H1 (cell line): Measurements from ENCODE around the gene VASH1. TPM values are rescaled to one million over a fixed set of nuclear protein-coding genes. Genes with fewer than 3 reads are reported as not detected.

ENCODE experiments used
- CTCF ChIA-PET: fragments of 300-600 bp; sonication (Branson Sonifier 250); formaldehyde crosslinking; loops from one replicate; lab custom pipeline; 2021; ENCODE audit not compliant: partially characterized antibody; lab: Charles Lee
- POLR2A ChIA-PET: fragments of 300-600 bp; sonication (Branson Sonifier 250); formaldehyde crosslinking; loops from one replicate; lab custom pipeline; 2021; ENCODE audit warnings: inconsistent platforms; ENCODE audit not compliant: partially characterized antibody; lab: Charles Lee
- DNase-seq, 2 experiments: peaks; one replicate each; pipeline versions ENCODE4 v3.0.0 to v3.0.0-alpha.2; 2010 to 2022; ENCODE audit warnings: low spot score in 2 of 2, low read depth in 1 of 2, mixed read lengths in 1 of 2
- FAIRE-seq: peaks from 2 replicates; lab custom pipeline; 2011; peaks lifted over from hg19 to GRCh38; lab: Jason Lieb, UNC
- H2AFZ ChIP-seq: 2 replicates; pipeline ENCODE4 v1.8.1; 2012; ENCODE audit warnings: low read length, inconsistent platforms
- H2AK5ac ChIP-seq: 2 replicates; pipeline ENCODE4 v1.6.1; 2013; ENCODE audit warnings: low read depth, low read length
- H2BK120ac ChIP-seq: replicated peaks from 2 replicates; pipeline ENCODE3; 2013; ENCODE audit warnings: low read depth, low read length, inconsistent platforms
- H2BK12ac ChIP-seq: 2 replicates; pipeline ENCODE4 v1.6.1; 2013; ENCODE audit warnings: low read depth, low read length
- H2BK15ac ChIP-seq: 2 replicates; pipeline ENCODE4 v1.6.1; 2013; ENCODE audit warnings: low read length
- H2BK20ac ChIP-seq: 2 replicates; pipeline ENCODE4 v1.6.1; 2013; ENCODE audit warnings: low read length
- H2BK5ac ChIP-seq: 2 replicates; pipeline ENCODE4 v1.6.1; 2013; ENCODE audit warnings: low read depth, low read length
- H3K14ac ChIP-seq: 2 replicates; pipeline ENCODE4 v1.6.1; 2013; ENCODE audit warnings: inconsistent platforms; ENCODE audit not compliant: insufficient read length
- H3K18ac ChIP-seq: 2 replicates; pipeline ENCODE4 v1.6.1; 2013; ENCODE audit warnings: low read length; ENCODE audit errors: extremely low read depth
- H3K23ac ChIP-seq: 2 replicates; pipeline ENCODE4 v1.6.1; 2013; ENCODE audit warnings: inconsistent platforms; ENCODE audit not compliant: insufficient read length
- H3K23me2 ChIP-seq: 2 replicates; pipeline ENCODE4 v1.6.1; 2013; ENCODE audit warnings: low read depth, low read length
- H3K27ac ChIP-seq: 2 replicates; pipeline ENCODE4 v1.6.1; 2011; ENCODE audit warnings: low read depth, low read length, inconsistent platforms
- H3K27me3 ChIP-seq, 4 experiments: replicated peaks in 1 of 4; 1 replicate in 1 of 4; 2 replicates in 3 of 4; pipeline versions ENCODE4 v1.6.1 to v1.8.1; 2011 to 2013; ENCODE audit warnings: low read length in 3 of 4, mild to moderate bottlenecking in 3 of 4, inconsistent platforms in 2 of 4, mixed read lengths in 2 of 4, moderate library complexity in 1 of 4; ENCODE audit not compliant: control insufficient read depth in 3 of 4, insufficient read depth in 3 of 4; ENCODE audit errors: extremely low read depth in 1 of 4
- H3K36me3 ChIP-seq, 4 experiments: 2 replicates each; pipeline versions ENCODE4 v1.6.1 to v1.8.1; 2011 to 2013; ENCODE audit warnings: mild to moderate bottlenecking in 4 of 4, low read length in 3 of 4, moderate library complexity in 2 of 4, control low read depth in 1 of 4, inconsistent platforms in 1 of 4; ENCODE audit not compliant: insufficient read depth in 4 of 4, control insufficient read depth in 2 of 4
- H3K4ac ChIP-seq: replicated peaks from 2 replicates; pipeline ENCODE3; 2013; ENCODE audit warnings: low read length, low read depth, mixed read lengths, inconsistent platforms; ENCODE audit not compliant: insufficient read length
- H3K4me1 ChIP-seq, 4 experiments: replicated peaks in 1 of 4; 1 replicate in 1 of 4; 2 replicates in 3 of 4; pipeline versions ENCODE4 v1.6.1 to v1.8.1; 2011 to 2013; ENCODE audit warnings: low read length in 3 of 4, inconsistent platforms in 2 of 4, mixed read lengths in 1 of 4; ENCODE audit not compliant: insufficient read depth in 4 of 4, control insufficient read depth in 3 of 4
- H3K4me2 ChIP-seq, 2 experiments: 2 replicates each; pipeline versions ENCODE4 v1.6.1 to v1.8.1; 2011 to 2013; ENCODE audit warnings: low read depth in 2 of 2, low read length in 2 of 2, control low read depth in 1 of 2, inconsistent platforms in 1 of 2, mild to moderate bottlenecking in 1 of 2; ENCODE audit not compliant: insufficient read depth in 1 of 2
- H3K4me3 ChIP-seq, 4 experiments: fragments of 200-600, 300-600 bp in 1 of 4; sonication (generic), shearing (Covaris generic), sonication (Bioruptor Twin) in 1 of 4; 2 replicates each; pipeline versions ENCODE4 v1.5.1 to v1.8.1; 2011 to 2016; ENCODE audit warnings: low read length in 4 of 4, low read depth in 3 of 4, control low read depth in 2 of 4, inconsistent platforms in 2 of 4, mild to moderate bottlenecking in 2 of 4, mixed read lengths in 1 of 4, moderate library complexity in 1 of 4; ENCODE audit not compliant: insufficient read depth in 2 of 4; ENCODE audit errors: extremely low read depth in 1 of 4
- H3K56ac ChIP-seq: replicated peaks from 2 replicates; pipeline ENCODE3; 2013; ENCODE audit warnings: low read depth, mild to moderate bottlenecking, mixed read lengths, low read length, inconsistent platforms; ENCODE audit not compliant: insufficient read length
- H3K79me1 ChIP-seq: 2 replicates; pipeline ENCODE4 v1.6.1; 2013; ENCODE audit warnings: low read depth, low read length, control low read depth
- H3K79me2 ChIP-seq, 2 experiments: 2 replicates each; pipeline versions ENCODE4 v1.6.1 to v1.8.1; 2012 to 2013; ENCODE audit warnings: low read length in 2 of 2, mild to moderate bottlenecking in 2 of 2, inconsistent platforms in 1 of 2; ENCODE audit not compliant: insufficient read depth in 2 of 2, control insufficient read depth in 1 of 2
- H3K9ac ChIP-seq, 4 experiments: replicated peaks in 1 of 4; 1 replicate in 1 of 4; 2 replicates in 3 of 4; pipeline versions ENCODE4 v1.6.1 to v1.8.1; 2011 to 2013; ENCODE audit warnings: low read depth in 3 of 4, low read length in 3 of 4, control low read depth in 2 of 4, mild to moderate bottlenecking in 2 of 4, moderate library complexity in 2 of 4, inconsistent platforms in 1 of 4; ENCODE audit errors: extremely low read depth in 1 of 4
- H3K9me3 ChIP-seq, 2 experiments: 2 replicates each; pipeline versions ENCODE4 v1.6.1 to v1.8.1; 2012 to 2013; ENCODE audit warnings: mild to moderate bottlenecking in 2 of 2, moderate library complexity in 2 of 2, control low read depth in 1 of 2, inconsistent platforms in 1 of 2, low read depth in 1 of 2, low read length in 1 of 2, mixed read lengths in 1 of 2; ENCODE audit not compliant: insufficient read depth in 2 of 2
- H4K20me1 ChIP-seq, 2 experiments: replicated peaks in 1 of 2; 2 replicates each; pipeline versions ENCODE3 to v1.8.1; 2011 to 2013; ENCODE audit warnings: inconsistent platforms in 2 of 2, low read length in 2 of 2, mild to moderate bottlenecking in 1 of 2; ENCODE audit not compliant: insufficient read depth in 2 of 2, control insufficient read depth in 1 of 2
- H4K5ac ChIP-seq: 2 replicates; pipeline ENCODE4 v1.6.1; 2013; ENCODE audit warnings: low read length, low read depth, mixed read lengths, inconsistent platforms; ENCODE audit not compliant: insufficient read length
- H4K8ac ChIP-seq: 2 replicates; pipeline ENCODE4 v1.8.0; 2013; ENCODE audit warnings: mild to moderate bottlenecking, moderate library complexity, low read length, inconsistent platforms; ENCODE audit not compliant: insufficient read depth; ENCODE audit errors: extremely low read depth
- H4K91ac ChIP-seq: replicated peaks from 2 replicates; pipeline ENCODE3; 2013; ENCODE audit warnings: low read length, mixed read lengths, inconsistent platforms; ENCODE audit not compliant: insufficient read length
- ASH2L ChIP-seq: fragments of 200-600, 300-600 bp; sonication (generic); IDR thresholded peaks from one replicate; pipeline ENCODE4 v1.7.1; 2017; ENCODE audit warnings: low read length
- ATF2 ChIP-seq: IDR thresholded peaks from 2 replicates; pipeline ENCODE4 v1.6.1; 2012; ENCODE audit warnings: low read length, inconsistent platforms
- CBX5 ChIP-seq: fragments of 300-800, 300-1000 bp; sonication (generic); IDR thresholded peaks from 2 replicates; pipeline ENCODE4 v1.7.1; 2016; ENCODE audit warnings: antibody characterized with exemption, low read length, low read depth
- CBX8 ChIP-seq: fragments of 300-800, 300-1000 bp; sonication (generic); IDR thresholded peaks from 2 replicates; pipeline ENCODE4 v1.7.1; 2016; ENCODE audit warnings: low read depth, low read length, borderline replicate concordance
- CHD1 ChIP-seq: IDR thresholded peaks from 2 replicates; pipeline ENCODE4 v1.6.1; 2012; ENCODE audit warnings: low read depth, low read length, improper control_type of control experiment
- GTF2F1 ChIP-seq: IDR thresholded peaks from 2 replicates; pipeline ENCODE4 v1.6.1; 2012; ENCODE audit warnings: low read depth, low read length, improper control_type of control experiment, borderline replicate concordance
- MAX ChIP-seq: IDR thresholded peaks from 2 replicates; pipeline ENCODE4 v1.6.1; 2012; ENCODE audit warnings: inconsistent platforms
- PHF8 ChIP-seq: fragments of 200-600 bp; sonication (generic); conservative IDR thresholded peaks from 2 replicates; pipeline ENCODE4 v1.7.1; 2012; ENCODE audit warnings: low read depth, mild to moderate bottlenecking, inconsistent platforms, low read length, moderate library complexity
- RAD21 ChIP-seq, 2 experiments: IDR thresholded peaks in 1 of 2; conservative IDR thresholded peaks in 1 of 2; 2 replicates each; pipeline ENCODE4 v1.6.1; 2011; ENCODE audit warnings: low read depth in 2 of 2, low read length in 2 of 2, improper control_type of control experiment in 1 of 2, inconsistent platforms in 1 of 2, mild to moderate bottlenecking in 1 of 2, moderate library complexity in 1 of 2
- SIX5 ChIP-seq: IDR thresholded peaks from 2 replicates; pipeline ENCODE4 v1.6.1; 2011; ENCODE audit warnings: mild to moderate bottlenecking, low read depth, low read length
- SUZ12 ChIP-seq: fragments of 200-600 bp; sonication (generic); IDR thresholded peaks from 2 replicates; pipeline ENCODE4 v1.6.1; 2012; ENCODE audit warnings: mild to moderate bottlenecking, inconsistent platforms, low read length, moderate library complexity, mixed read lengths
- TAF1 ChIP-seq: IDR thresholded peaks from 2 replicates; pipeline ENCODE4 v1.6.1; 2011; ENCODE audit warnings: mild to moderate bottlenecking, low read depth, low read length
- WGBS, 2 experiments: shearing (Covaris generic) in 1 of 2; methylation state at CpG; one replicate each; pipeline versions ENCODE4 v1.1.6 to v1.1.7; 2013 to 2015; ENCODE audit warnings: low lambda C conversion rate in 2 of 2, mixed read lengths in 2 of 2, inconsistent platforms in 1 of 2, low coverage in 1 of 2, missing lambda C conversion rate in 1 of 2; ENCODE audit not compliant: insufficient replicate concordance in 2 of 2, insufficient coverage in 1 of 2, insufficient read length in 1 of 2; ENCODE audit errors: extremely low coverage in 1 of 2, missing lambda C conversion rate in 1 of 2; 5-methylcytosine and 5-hydroxymethylcytosine counted together
- polyA plus RNA-seq, 7 experiments: library from polyadenylated mRNA; depleted of rRNA in 3 of 7; stranded (reverse) in 5 of 7; unstranded in 2 of 7; fragments of >200 nt in 5 of 7; fragments of 200-250 nt in 2 of 7; gene quantifications; 1 replicate in 5 of 7; 2 replicates in 1 of 7; 4 replicates in 1 of 7; pipeline versions ENCODE4 v1.2.1 to v1.2.3, GENCODE V29; 2011 to 2013; ENCODE audit warnings: missing spikeins in 2 of 7, mixed read lengths in 2 of 7
- total RNA-seq: library from RNA; stranded (reverse); fragmentation: NEBNext Ultra II Directional; extraction: Animal tissue kit (Norgen Biotek cat#: 25700); gene quantifications from 2 replicates; pipeline ENCODE4 v1.2.1, GENCODE V29; 2021

The VASH1 gene
- total and polyA plus RNA-seq, 2 of the 8 experiments (the other 6 are each of a cell fraction or from before 2014, with no cell fraction given) = 3.1 to 6.4 TPM

GRCh38 chr14:76781648-76782051 lies 20.4 kb downstream of the VASH1 start:
- H4K20me1 ChIP-seq = peaks cover 2 to 4% of the 10 kb centered on the region in 2 experiments
- H3K9me3 ChIP-seq = no peaks in the 10 kb centered on the region
- H3K79me2 ChIP-seq = no peaks in the 10 kb centered on the region
- H3K4me3 ChIP-seq = no peak overlapping the region
- FAIRE-seq (no peak), DNase-seq (no peak)
- no peak overlapping the region for H2BK20ac ChIP-seq
- no peak overlapping the region for H4K5ac ChIP-seq
- no peak overlapping the region for H3K4ac ChIP-seq
- no peak overlapping the region for H2BK12ac ChIP-seq
- no peak overlapping the region for H2AFZ ChIP-seq
- H2BK120ac ChIP-seq = no peak overlapping the region
- no peak overlapping the region for H2BK5ac ChIP-seq
- no peak overlapping the region for H3K9ac ChIP-seq
- H4K91ac ChIP-seq = no peak overlapping the region
- peaks cover 5 to 17% (median 7%) of the 10 kb centered on the region in 4 experiments; a peak in 4 of 8 replicates for H3K36me3 ChIP-seq
- CTCF ChIA-PET = interaction anchor here (1.3 to 13.7 kb wide), 9 partner anchors 10 to 289 kb away, joined by 3 to 234 read pairs (median 4); partner anchors contain the start of gene VASH1
- H3K18ac ChIP-seq = no peak overlapping the region
- POLR2A ChIA-PET = interaction anchor here (0.9 to 3.2 kb wide), 7 partner anchors 9 to 62 kb away, joined by 3 to 20 read pairs (median 5); partner anchors contain the start of gene ANGEL1
- no peak overlapping the region for H3K4me2 ChIP-seq
- no peak overlapping the region for H2AK5ac ChIP-seq
- no peak overlapping the region for H3K23ac ChIP-seq
- H4K8ac ChIP-seq = no peak overlapping the region
- no peak overlapping the region for H2BK15ac ChIP-seq
- H3K79me1 ChIP-seq = no peaks in the 10 kb centered on the region
- peaks cover 0 to 5% (median 2%) of the 10 kb centered on the region in 4 experiments; a peak in 1 of 7 replicates for H3K4me1 ChIP-seq
- WGBS, 2 experiments = 91% methylated on average over 2 of the region's 2 CpGs; no CpG with 5 or more reads in 1 of the 2 experiments
- H3K27ac ChIP-seq = no peak overlapping the region
- H3K23me2 ChIP-seq = no peaks in the 10 kb centered on the region
- H3K27me3 ChIP-seq = no peaks in the 10 kb centered on the region
- H3K56ac ChIP-seq = no peak overlapping the region
- H3K14ac ChIP-seq = no peak overlapping the region
- no peak for TF ChIP-seq CHD1
- TF ChIP-seq SIX5 = no peak
- TF ChIP-seq ATF2 = no peak
- TF ChIP-seq GTF2F1 = no peak
- TF ChIP-seq RAD21 (IDR thresholded peaks at IDR 0.05 in 1 of 2, conservative IDR thresholded peaks at IDR 0.05 in 1 of 2; ENCODE audit: low read depth in 2 of 2, low read length in 2 of 2) = no peak
- no peak for TF ChIP-seq MAX
- no peak for TF ChIP-seq ASH2L
- no peak for TF ChIP-seq CBX5
- no peak for TF ChIP-seq CBX8
- no peak for TF ChIP-seq SUZ12
- no peak for TF ChIP-seq PHF8
- no peak for TF ChIP-seq TAF1
